ENCODE results near the gene KRT2.

KRT2 gene

GRCh38 chr12:52648012-52648550 is 3.9 kb downstream of the KRT2 start:
- H3K27me3 Mint-ChIP-seq (ENCODE audit: low read depth, poor library complexity), result peaks cover 8% of the 10 kb centered on the region
- H3K4me1 Mint-ChIP-seq, result peaks cover 9% of the 10 kb centered on the region
- H3K9me3 Mint-ChIP-seq, result peaks cover 11% of the 10 kb centered on the region
- TF ChIP-seq CTCF (IDR thresholded peaks at IDR 0.05), result no peak
- DNase-seq, result no peak
- no peak overlapping the region for H3K4me3 Mint-ChIP-seq
- no peak overlapping the region for H3K27ac Mint-ChIP-seq
- no peaks in the 10 kb centered on the region for H3K36me3 Mint-ChIP-seq (ENCODE audit: low read depth)

- no peak for TF ChIP-seq CTCF (IDR thresholded peaks at IDR 0.05)
- peaks cover 11% of the 10 kb centered on the region for H3K9me3 Mint-ChIP-seq
- no peak overlapping the region for H3K4me3 Mint-ChIP-seq
- DNase-seq, result no peak
- H3K36me3 Mint-ChIP-seq (ENCODE audit: low read depth), result no peaks in the 10 kb centered on the region
- peaks cover 8% of the 10 kb centered on the region for H3K27me3 Mint-ChIP-seq (ENCODE audit: low read depth, poor library complexity)
- peaks cover 9% of the 10 kb centered on the region for H3K4me1 Mint-ChIP-seq
- no peak overlapping the region for H3K27ac Mint-ChIP-seq
Observed at GRCh38 chr12:52647601-52648000, 4.4 kb downstream of the KRT2 start.

- DNase-seq, result no peak
Observed at GRCh38 chr12:52646613-52647012, 5.4 kb downstream of the KRT2 start.

GRCh38 chr12:52645982-52646381 is 6.0 kb downstream of the KRT2 start:
- Mint-ChIP-seq H3K4me3 (no peak overlapping the region), H3K36me3 (ENCODE audit: low read depth) (no peaks in the 10 kb centered on the region), H3K27me3 (ENCODE audit: low read depth, poor library complexity) (peaks cover 8% of the 10 kb centered on the region), H3K9me3 (no peaks in the 10 kb centered on the region), H3K27ac (no peak overlapping the region), H3K4me1 (peaks cover 9% of the 10 kb centered on the region)
- no peak for DNase-seq
- TF ChIP-seq CTCF (IDR thresholded peaks at IDR 0.05), result no peak

More at GRCh38 chr12:52646613-52647012, 5.4 kb downstream of the KRT2 start:
- peaks cover 3% of the 10 kb centered on the region for H3K9me3 Mint-ChIP-seq
- no peak for TF ChIP-seq CTCF (IDR thresholded peaks at IDR 0.05)
- H3K4me1 Mint-ChIP-seq, result peaks cover 9% of the 10 kb centered on the region
- H3K4me3 Mint-ChIP-seq, result no peak overlapping the region
- H3K27me3 Mint-ChIP-seq (ENCODE audit: low read depth, poor library complexity), result peaks cover 8% of the 10 kb centered on the region
- no peak overlapping the region for H3K27ac Mint-ChIP-seq
- no peaks in the 10 kb centered on the region for H3K36me3 Mint-ChIP-seq (ENCODE audit: low read depth)

GRCh38 chr12:52645120-52645761 is 6.8 kb downstream of the KRT2 start:
- Mint-ChIP-seq H3K9me3 (no peaks in the 10 kb centered on the region), H3K27ac (no peak overlapping the region), H3K27me3 (ENCODE audit: low read depth, poor library complexity) (peaks cover 8% of the 10 kb centered on the region), H3K36me3 (ENCODE audit: low read depth) (no peaks in the 10 kb centered on the region), H3K4me1 (peaks cover 3% of the 10 kb centered on the region), H3K4me3 (no peak overlapping the region)
- no peak for TF ChIP-seq CTCF (IDR thresholded peaks at IDR 0.05)
- no peak for DNase-seq

- Mint-ChIP-seq H3K9me3 (no peaks in the 10 kb centered on the region), H3K36me3 (ENCODE audit: low read depth) (no peaks in the 10 kb centered on the region), H3K4me3 (no peak overlapping the region), H3K27me3 (ENCODE audit: low read depth, poor library complexity) (peaks cover 8% of the 10 kb centered on the region), H3K4me1 (no peaks in the 10 kb centered on the region), H3K27ac (no peak overlapping the region)
- no peak for TF ChIP-seq CTCF (IDR thresholded peaks at IDR 0.05)
- no peak for DNase-seq
Observed at GRCh38 chr12:52644078-52644415, 8.0 kb downstream of the KRT2 start.
